Ureter (tissue), 1 donor: Measurements from ENCODE around the gene P2RY10. TPM values are rescaled to one million over a fixed set of nuclear protein-coding genes. Genes with fewer than 3 reads are reported as not detected.

ENCODE experiments used
- total RNA-seq: library from RNA; stranded (reverse); gene quantifications from one replicate; pipeline ENCODE4 v1.2.4, GENCODE V29; 2023
- donor health status: DM: yes; HTN: yes; CAD: no.

Gene P2RY10
- total RNA-seq, 1 donor from 2014 or later: 0.39 TPM

Other genes starting within 250 kb of the P2RY10 start
- 0.18 TPM for gene LPAR4, start 197.7 kb upstream of the P2RY10 start, total RNA-seq
- gene GPR174, start 199.3 kb downstream of the P2RY10 start, total RNA-seq: 1.4 TPM